Liver (tissue), 9 donors: Measurements from ENCODE around the gene XKR7. TPM values are rescaled to one million over a fixed set of nuclear protein-coding genes. Genes with fewer than 3 reads are reported as not detected.
"Not testable (repeated sequence)": the region's sequence is repeated elsewhere in the genome, so short reads cannot be mapped to it uniquely, and the experiment has no call there.

ENCODE experiments used
- DNase-seq: peaks from one replicate; pipeline ENCODE4 v3.0.0-alpha.2; 2017; ENCODE audit warnings: low spot score
- H3K27ac ChIP-seq, 2 donors: one replicate each; pipeline ENCODE4 v1.7.0; 2013; ENCODE audit warnings: inconsistent platforms in 2 of 2, low read length in 2 of 2, control low read depth in 1 of 2, low read depth in 1 of 2, mild to moderate bottlenecking in 1 of 2
- H3K27me3 ChIP-seq, 4 donors: one replicate each; pipeline versions ENCODE4 v1.6.1 to v1.7.0; 2013; ENCODE audit warnings: low read length in 3 of 4, inconsistent platforms in 1 of 4, mild to moderate bottlenecking in 1 of 4, moderate library complexity in 1 of 4; ENCODE audit not compliant: control insufficient read depth in 4 of 4, insufficient read depth in 4 of 4
- H3K36me3 ChIP-seq, 4 donors: one replicate each; pipeline versions ENCODE4 v1.6.1 to v1.7.0; 2013; ENCODE audit warnings: low read length in 3 of 4, mild to moderate bottlenecking in 3 of 4, low read depth in 1 of 4, moderate library complexity in 1 of 4; ENCODE audit not compliant: control insufficient read depth in 4 of 4, insufficient read depth in 3 of 4
- H3K4me1 ChIP-seq, 4 donors: one replicate each; pipeline versions ENCODE4 v1.6.1 to v1.7.0; 2013; ENCODE audit warnings: low read length in 3 of 4, mild to moderate bottlenecking in 3 of 4, moderate library complexity in 1 of 4; ENCODE audit not compliant: control insufficient read depth in 4 of 4, insufficient read depth in 4 of 4
- H3K4me3 ChIP-seq, 3 donors: one replicate each; pipeline versions ENCODE4 v1.6.1 to v1.7.0; 2013; ENCODE audit warnings: low read length in 3 of 3, control low read depth in 1 of 3, low read depth in 1 of 3, mild to moderate bottlenecking in 1 of 3
- H3K9ac ChIP-seq, 2 donors: one replicate each; pipeline ENCODE4 v1.7.0; 2013; ENCODE audit warnings: low read length in 2 of 2, mild to moderate bottlenecking in 2 of 2, moderate library complexity in 2 of 2, control low read depth in 1 of 2, low read depth in 1 of 2
- H3K9me3 ChIP-seq, 4 donors: one replicate each; pipeline versions ENCODE4 v1.6.1 to v1.7.0; 2013; ENCODE audit warnings: low read length in 3 of 4; ENCODE audit not compliant: control insufficient read depth in 4 of 4
- EGR1 ChIP-seq, 2 donors: IDR thresholded peaks; 2 replicates each; pipeline ENCODE4 v1.6.1; 2016 to 2018; ENCODE audit warnings: antibody characterized with exemption in 2 of 2, low read depth in 2 of 2
- FOXA2 ChIP-seq: IDR thresholded peaks from 2 replicates; pipeline ENCODE4 v1.6.1; 2016; ENCODE audit warnings: antibody characterized with exemption
- HNF4A ChIP-seq, 2 donors: conservative IDR thresholded peaks; 2 replicates each; pipeline ENCODE4 v1.6.1; 2016; ENCODE audit warnings: antibody characterized with exemption in 2 of 2, mild to moderate bottlenecking in 2 of 2
- JUND ChIP-seq, 2 donors: IDR thresholded peaks; 2 replicates each; pipeline ENCODE4 v1.6.1; 2016; ENCODE audit warnings: antibody characterized with exemption in 2 of 2
- NR2F2 ChIP-seq: IDR thresholded peaks from 2 replicates; pipeline ENCODE4 v1.6.1; 2016; ENCODE audit warnings: antibody characterized with exemption
- RXRA ChIP-seq, 2 donors: IDR thresholded peaks; 2 replicates each; pipeline ENCODE4 v1.6.1; 2017 to 2018; ENCODE audit warnings: antibody characterized with exemption in 2 of 2, mild to moderate bottlenecking in 1 of 2
- SP1 ChIP-seq: IDR thresholded peaks from 2 replicates; pipeline ENCODE4 v1.6.1; 2018; ENCODE audit warnings: antibody characterized with exemption, mild to moderate bottlenecking
- TAF1 ChIP-seq: conservative IDR thresholded peaks from 2 replicates; pipeline ENCODE4 v1.6.1; 2016; ENCODE audit warnings: antibody characterized with exemption, mild to moderate bottlenecking
- WGBS: extraction: QIAGEN DNeasy Blood & Tissue Kit; methylation state at CpG from one replicate; pipeline ENCODE4 v1.1.7; 2013; 5-methylcytosine and 5-hydroxymethylcytosine counted together
- polyA plus RNA-seq, 2 donors: library from polyadenylated mRNA; stranded (reverse) in 1 of 2; unstranded in 1 of 2; fragments of 200-250 nt in 1 of 2; fragments of >200 nt in 1 of 2; fragmentation: Nextera tagmentation in 1 of 2; extraction: Ambion mirVana in 1 of 2; gene quantifications; one replicate each; pipeline versions ENCODE4 v1.2.1 to v1.2.3, GENCODE V29; 2013 to 2015
- total RNA-seq, 2 donors: library from RNA; depleted of rRNA; stranded (reverse); fragments of >200 nt; gene quantifications; one replicate each; pipeline ENCODE4 v1.2.3, GENCODE V29; 2014
- TF ChIP-seq, protein P1 (sequence below): IDR thresholded peaks from 2 replicates; pipeline ENCODE4 v1.6.1; 2016; ENCODE audit warnings: antibody characterized with exemption
- TF ChIP-seq, protein P2 (sequence below): fragments of 150-350 bp; IDR thresholded peaks from 2 replicates; pipeline ENCODE4 v1.5.1; 2017; ENCODE audit warnings: improper control_type of control experiment, low read depth, low read length; ENCODE audit not compliant: missing input control
- TF ChIP-seq, protein P3 (sequence below): IDR thresholded peaks from 2 replicates; pipeline ENCODE4 v1.6.1; 2016; ENCODE audit warnings: antibody characterized with exemption, mild to moderate bottlenecking
- TF ChIP-seq, protein P4 (sequence below): IDR thresholded peaks from 2 replicates; pipeline ENCODE4 v1.6.1; 2016; ENCODE audit warnings: antibody characterized with exemption
- donor health status: healthy.
- donor health status: healthy.
- donor health status: healthy.
- donor health status: healthy.
- donor health status: healthy.

XKR7 gene
- total and polyA plus RNA-seq, 4 donors: under 0.01 to 0.05 TPM; not detected in 2

DNA sequence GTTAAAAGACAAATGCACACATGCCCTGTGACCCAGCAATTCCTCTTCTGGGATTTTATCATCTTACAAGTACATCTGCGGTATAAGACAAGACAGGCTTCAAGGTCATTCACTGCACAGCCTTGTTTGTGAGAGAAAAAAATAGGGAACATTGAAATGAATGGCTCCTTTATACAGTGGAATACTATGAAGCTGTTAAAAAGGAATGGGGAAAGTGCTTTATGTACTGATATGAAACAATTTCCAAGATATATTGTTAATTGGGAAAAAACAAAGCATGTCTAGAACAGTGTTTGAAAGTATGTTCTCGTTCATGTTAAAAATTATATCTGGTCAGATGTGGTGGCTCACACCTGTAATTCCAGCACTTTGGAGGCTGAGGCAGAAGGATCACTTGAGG is 41.5 kb upstream of the XKR7 start:
- 89% methylated on average over 2 of the region's 2 CpGs for WGBS
- no peak overlapping the region for H3K9ac ChIP-seq
- H3K4me1 ChIP-seq: no peaks in the 10 kb centered on the region

DNA sequence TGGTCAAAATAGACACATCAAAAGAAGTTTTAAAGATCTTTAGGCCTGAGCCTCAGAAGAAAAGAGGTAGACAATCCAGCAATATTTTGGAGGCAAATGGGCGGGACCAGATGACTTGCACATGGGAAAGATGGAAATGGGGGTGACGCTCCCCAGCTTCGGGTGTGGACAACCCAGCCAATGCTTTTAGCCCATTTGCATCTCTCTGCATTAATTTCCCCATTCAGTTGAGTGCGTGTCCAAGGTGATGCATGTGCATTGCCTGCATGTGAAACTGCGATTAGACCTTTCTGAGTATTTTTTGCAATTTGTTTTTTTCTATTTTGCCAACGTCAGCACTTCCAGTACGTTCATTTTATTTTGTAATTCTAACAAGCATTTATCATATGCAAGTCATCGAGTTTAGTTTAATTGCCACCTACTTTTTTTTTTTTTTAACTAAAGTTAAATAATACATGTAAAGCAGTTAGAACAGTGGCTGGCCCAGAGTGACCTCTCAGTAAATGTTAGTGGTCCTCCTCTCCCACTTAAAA is 40.3 kb upstream of the XKR7 start:
- no peak overlapping the region for H3K27ac ChIP-seq
- no peaks in the 10 kb centered on the region for H3K36me3 ChIP-seq
- H3K4me3 ChIP-seq: no peak overlapping the region
- H3K9ac ChIP-seq: no peak overlapping the region
- WGBS: 73% methylated on average over 8 of the region's 8 CpGs
- no peak for DNase-seq
- TF ChIP-seq, protein P1, sequence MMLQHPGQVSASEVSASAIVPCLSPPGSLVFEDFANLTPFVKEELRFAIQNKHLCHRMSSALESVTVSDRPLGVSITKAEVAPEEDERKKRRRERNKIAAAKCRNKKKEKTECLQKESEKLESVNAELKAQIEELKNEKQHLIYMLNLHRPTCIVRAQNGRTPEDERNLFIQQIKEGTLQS: no peak
- TF ChIP-seq EGR1 (IDR thresholded peaks at IDR 0.05; ENCODE audit: low read depth in 2 of 2) (no peak), FOXA2 (no peak), TAF1 (no peak), JUND (IDR thresholded peaks at IDR 0.05) (no peak)
- TF ChIP-seq, protein P2, sequence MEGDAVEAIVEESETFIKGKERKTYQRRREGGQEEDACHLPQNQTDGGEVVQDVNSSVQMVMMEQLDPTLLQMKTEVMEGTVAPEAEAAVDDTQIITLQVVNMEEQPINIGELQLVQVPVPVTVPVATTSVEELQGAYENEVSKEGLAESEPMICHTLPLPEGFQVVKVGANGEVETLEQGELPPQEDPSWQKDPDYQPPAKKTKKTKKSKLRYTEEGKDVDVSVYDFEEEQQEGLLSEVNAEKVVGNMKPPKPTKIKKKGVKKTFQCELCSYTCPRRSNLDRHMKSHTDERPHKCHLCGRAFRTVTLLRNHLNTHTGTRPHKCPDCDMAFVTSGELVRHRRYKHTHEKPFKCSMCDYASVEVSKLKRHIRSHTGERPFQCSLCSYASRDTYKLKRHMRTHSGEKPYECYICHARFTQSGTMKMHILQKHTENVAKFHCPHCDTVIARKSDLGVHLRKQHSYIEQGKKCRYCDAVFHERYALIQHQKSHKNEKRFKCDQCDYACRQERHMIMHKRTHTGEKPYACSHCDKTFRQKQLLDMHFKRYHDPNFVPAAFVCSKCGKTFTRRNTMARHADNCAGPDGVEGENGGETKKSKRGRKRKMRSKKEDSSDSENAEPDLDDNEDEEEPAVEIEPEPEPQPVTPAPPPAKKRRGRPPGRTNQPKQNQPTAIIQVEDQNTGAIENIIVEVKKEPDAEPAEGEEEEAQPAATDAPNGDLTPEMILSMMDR: no peak
- H3K9me3 ChIP-seq: no peaks in the 10 kb centered on the region
- H3K27me3 ChIP-seq: no peaks in the 10 kb centered on the region
- H3K4me1 ChIP-seq: no peaks in the 10 kb centered on the region

More for the DNA sequence above, 41.5 kb upstream of the XKR7 start:
- no peaks in the 10 kb centered on the region for H3K27me3 ChIP-seq
- H3K36me3 ChIP-seq: no peaks in the 10 kb centered on the region
- no peak for DNase-seq
- H3K27ac ChIP-seq: no peak overlapping the region
- TF ChIP-seq JUND (IDR thresholded peaks at IDR 0.05) (no peak), HNF4A (conservative IDR thresholded peaks at IDR 0.05) (no peak), TAF1 (no peak), SP1 (no peak), RXRA (IDR thresholded peaks at IDR 0.05) (no peak)
- TF ChIP-seq, protein P2: no peak
- H3K9me3 ChIP-seq: no peaks in the 10 kb centered on the region
- no peak overlapping the region for H3K4me3 ChIP-seq

DNA sequence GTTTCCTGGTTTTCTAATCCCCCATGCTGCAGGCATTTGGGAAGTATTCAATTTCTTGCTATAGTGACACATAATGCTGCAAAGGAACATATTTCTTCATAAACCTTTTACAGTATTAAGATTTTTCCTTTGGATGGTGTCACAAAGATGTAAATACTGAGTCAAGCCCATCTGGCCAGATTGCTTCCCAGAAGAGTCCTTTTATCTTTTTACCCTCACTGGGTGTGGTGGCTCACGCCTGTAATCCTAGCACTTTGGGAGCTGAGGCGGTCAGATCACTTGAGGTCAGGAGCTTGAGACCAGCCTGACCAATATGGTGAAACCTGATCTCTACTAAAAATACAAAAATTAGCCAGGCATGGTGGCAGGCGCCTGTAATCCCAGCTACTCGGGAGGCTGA is 38.3 kb upstream of the XKR7 start:
- 79% methylated on average over 4 of the region's 4 CpGs for WGBS
- H3K27me3 ChIP-seq, H3K27ac ChIP-seq, DNase-seq, H3K4me1 ChIP-seq, H3K9ac ChIP-seq, H3K4me3 ChIP-seq, H3K9me3 ChIP-seq, H3K36me3 ChIP-seq: not testable (repeated sequence)

DNA sequence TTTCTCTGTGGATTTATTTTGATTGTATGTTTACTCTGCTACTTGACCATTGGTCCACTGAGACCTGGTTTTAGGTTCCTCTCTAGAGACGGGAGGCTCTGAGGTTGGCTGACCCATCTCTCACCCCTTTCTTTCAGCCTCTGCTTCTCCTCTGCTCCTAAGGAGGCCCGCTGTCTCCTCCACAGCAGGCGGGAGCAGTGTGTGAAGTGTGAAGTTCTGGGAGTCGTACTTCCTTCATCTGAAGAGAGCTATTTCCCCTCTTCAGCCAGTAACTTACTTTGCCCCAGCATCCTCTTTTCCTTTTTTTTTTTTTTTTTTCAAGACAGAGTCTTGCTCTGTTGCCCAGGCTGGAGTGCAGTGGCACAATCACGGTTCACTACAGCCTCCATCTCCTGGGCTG is 37.2 kb upstream of the XKR7 start:
- no peak overlapping the region for H3K4me3 ChIP-seq
- H3K9ac ChIP-seq: no peak overlapping the region
- TF ChIP-seq NR2F2: no peak
- TF ChIP-seq TAF1: no peak
- no peak for TF ChIP-seq FOXA2
- TF ChIP-seq, protein P3, sequence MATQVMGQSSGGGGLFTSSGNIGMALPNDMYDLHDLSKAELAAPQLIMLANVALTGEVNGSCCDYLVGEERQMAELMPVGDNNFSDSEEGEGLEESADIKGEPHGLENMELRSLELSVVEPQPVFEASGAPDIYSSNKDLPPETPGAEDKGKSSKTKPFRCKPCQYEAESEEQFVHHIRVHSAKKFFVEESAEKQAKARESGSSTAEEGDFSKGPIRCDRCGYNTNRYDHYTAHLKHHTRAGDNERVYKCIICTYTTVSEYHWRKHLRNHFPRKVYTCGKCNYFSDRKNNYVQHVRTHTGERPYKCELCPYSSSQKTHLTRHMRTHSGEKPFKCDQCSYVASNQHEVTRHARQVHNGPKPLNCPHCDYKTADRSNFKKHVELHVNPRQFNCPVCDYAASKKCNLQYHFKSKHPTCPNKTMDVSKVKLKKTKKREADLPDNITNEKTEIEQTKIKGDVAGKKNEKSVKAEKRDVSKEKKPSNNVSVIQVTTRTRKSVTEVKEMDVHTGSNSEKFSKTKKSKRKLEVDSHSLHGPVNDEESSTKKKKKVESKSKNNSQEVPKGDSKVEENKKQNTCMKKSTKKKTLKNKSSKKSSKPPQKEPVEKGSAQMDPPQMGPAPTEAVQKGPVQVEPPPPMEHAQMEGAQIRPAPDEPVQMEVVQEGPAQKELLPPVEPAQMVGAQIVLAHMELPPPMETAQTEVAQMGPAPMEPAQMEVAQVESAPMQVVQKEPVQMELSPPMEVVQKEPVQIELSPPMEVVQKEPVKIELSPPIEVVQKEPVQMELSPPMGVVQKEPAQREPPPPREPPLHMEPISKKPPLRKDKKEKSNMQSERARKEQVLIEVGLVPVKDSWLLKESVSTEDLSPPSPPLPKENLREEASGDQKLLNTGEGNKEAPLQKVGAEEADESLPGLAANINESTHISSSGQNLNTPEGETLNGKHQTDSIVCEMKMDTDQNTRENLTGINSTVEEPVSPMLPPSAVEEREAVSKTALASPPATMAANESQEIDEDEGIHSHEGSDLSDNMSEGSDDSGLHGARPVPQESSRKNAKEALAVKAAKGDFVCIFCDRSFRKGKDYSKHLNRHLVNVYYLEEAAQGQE: no peak
- TF ChIP-seq, protein P4, sequence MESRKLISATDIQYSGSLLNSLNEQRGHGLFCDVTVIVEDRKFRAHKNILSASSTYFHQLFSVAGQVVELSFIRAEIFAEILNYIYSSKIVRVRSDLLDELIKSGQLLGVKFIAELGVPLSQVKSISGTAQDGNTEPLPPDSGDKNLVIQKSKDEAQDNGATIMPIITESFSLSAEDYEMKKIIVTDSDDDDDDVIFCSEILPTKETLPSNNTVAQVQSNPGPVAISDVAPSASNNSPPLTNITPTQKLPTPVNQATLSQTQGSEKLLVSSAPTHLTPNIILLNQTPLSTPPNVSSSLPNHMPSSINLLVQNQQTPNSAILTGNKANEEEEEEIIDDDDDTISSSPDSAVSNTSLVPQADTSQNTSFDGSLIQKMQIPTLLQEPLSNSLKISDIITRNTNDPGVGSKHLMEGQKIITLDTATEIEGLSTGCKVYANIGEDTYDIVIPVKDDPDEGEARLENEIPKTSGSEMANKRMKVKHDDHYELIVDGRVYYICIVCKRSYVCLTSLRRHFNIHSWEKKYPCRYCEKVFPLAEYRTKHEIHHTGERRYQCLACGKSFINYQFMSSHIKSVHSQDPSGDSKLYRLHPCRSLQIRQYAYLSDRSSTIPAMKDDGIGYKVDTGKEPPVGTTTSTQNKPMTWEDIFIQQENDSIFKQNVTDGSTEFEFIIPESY: no peak
- H3K36me3 ChIP-seq: no peaks in the 10 kb centered on the region
- no peaks in the 10 kb centered on the region for H3K27me3 ChIP-seq
- DNase-seq: no peak
- WGBS: 36% methylated on average over 5 of the region's 5 CpGs
- H3K9me3 ChIP-seq: no peaks in the 10 kb centered on the region
- no peak overlapping the region for H3K27ac ChIP-seq
- H3K4me1 ChIP-seq: no peaks in the 10 kb centered on the region
